Sigmoid colon (tissue), 7 donors: ENCODE results near the gene KDF1. TPM values are rescaled to one million over a fixed set of nuclear protein-coding genes. Genes with fewer than 3 reads are reported as not detected.

ENCODE experiments used
- DNase-seq: peaks from one replicate; pipeline ENCODE4 v3.0.0-alpha.2; 2019
- H3K27ac ChIP-seq, 4 donors: fragments of 200-600 bp; sonication (generic); one replicate each; pipeline ENCODE4 v1.5.1; 2016 to 2019; ENCODE audit warnings: mild to moderate bottlenecking in 1 of 4
- H3K27me3 ChIP-seq, 3 donors: fragments of 200-600 bp; sonication (generic); one replicate each; pipeline ENCODE4 v1.5.1; 2019; ENCODE audit warnings: mild to moderate bottlenecking in 1 of 3
- H3K36me3 ChIP-seq, 4 donors: fragments of 200-600 bp; sonication (generic); one replicate each; pipeline ENCODE4 v1.5.1; 2016 to 2019
- H3K4me1 ChIP-seq, 4 donors: fragments of 200-600 bp; sonication (generic); one replicate each; pipeline ENCODE4 v1.5.1; 2017 to 2019
- H3K4me3 ChIP-seq, 4 donors: fragments of 200-600 bp; sonication (generic); one replicate each; pipeline ENCODE4 v1.5.1; 2017 to 2019; ENCODE audit warnings: mild to moderate bottlenecking in 2 of 4, moderate library complexity in 1 of 4
- H3K9me3 ChIP-seq, 4 donors: fragments of 200-600 bp in 3 of 4; sonication (generic) in 3 of 4; one replicate each; pipeline versions ENCODE4 v1.5.1 to v1.6.1; 2013 to 2019
- EP300 ChIP-seq, 4 donors: sonication (generic); formaldehyde crosslinking; IDR thresholded peaks; one replicate each; pipeline ENCODE4 v1.6.1; 2017; ENCODE audit warnings: antibody characterized with exemption in 4 of 4
- POLR2A ChIP-seq, 2 donors: fragments of 450-650 bp; IDR thresholded peaks; one replicate each; pipeline ENCODE4 v1.6.1; 2016; ENCODE audit warnings: antibody characterized with exemption in 2 of 2, mild to moderate bottlenecking in 2 of 2, moderate library complexity in 2 of 2
- POLR2AphosphoS5 ChIP-seq, 4 donors: sonication (generic); formaldehyde crosslinking; IDR thresholded peaks; one replicate each; pipeline ENCODE4 v1.6.1; 2017; ENCODE audit warnings: antibody characterized with exemption in 4 of 4
- WGBS, 2 donors: extraction: QIAGEN DNeasy Blood & Tissue Kit; methylation state at CpG; one replicate each; pipeline ENCODE4 v1.1.7; 2013; 5-methylcytosine and 5-hydroxymethylcytosine counted together
- intact Hi-C: fragments of 100-400 bp; cut with DNase I; formaldehyde crosslinking; loops from one replicate; pipeline ENCODE4 v1.15.1; 2023
- polyA plus RNA-seq, 3 donors: library from polyadenylated mRNA; stranded (reverse); fragments of 200-250 nt; gene quantifications; one replicate each; pipeline ENCODE4 v1.2.3, GENCODE V29; 2013
- total RNA-seq, 4 donors: library from RNA; depleted of rRNA; stranded (reverse); fragments of >200 nt; gene quantifications; one replicate each; pipeline ENCODE4 v1.1.0, GENCODE V29; 2016
- TF ChIP-seq, protein P1 (sequence below), 4 experiments: fragments of 450-650 bp in 3 of 4; fragments of 200-600 bp in 1 of 4; IDR thresholded peaks; one replicate each; pipeline ENCODE4 v1.5.1; 2016 to 2019; ENCODE audit warnings: antibody characterized with exemption in 4 of 4, mild to moderate bottlenecking in 3 of 4, moderate library complexity in 2 of 4
- donor health status: healthy with polysubstance abuse.
- donor health status: Bipolar disorder and iron deficiency.
- donor health status: healthy.

KDF1 gene
- total and polyA plus RNA-seq, 7 donors: 15.0 to 26.8 (median 20.4) TPM; not detected in 4

DNA sequence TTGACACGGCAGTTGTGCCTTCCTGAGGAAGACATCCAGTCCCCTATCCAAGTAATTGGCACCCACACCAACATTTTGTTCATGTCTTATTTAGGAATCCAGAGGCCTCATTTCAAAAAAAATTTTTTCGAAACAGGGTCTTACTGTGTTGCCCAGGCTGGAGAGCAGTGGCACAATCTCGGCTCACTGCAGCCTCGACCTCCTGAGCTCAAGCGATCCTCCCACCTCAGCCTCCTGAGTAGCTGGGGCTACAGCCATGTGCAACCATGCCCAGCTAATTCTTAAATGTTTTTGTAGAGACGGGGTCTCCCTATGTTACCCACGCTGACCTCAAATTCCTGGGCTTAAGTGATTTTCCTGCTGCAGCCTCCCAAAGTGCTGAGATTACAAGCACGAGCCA, 24.0 kb upstream of the KDF1 start:
- WGBS, 2 donors: 89 to 91% methylated on average over 8 of the region's 8 CpGs
- Histone ChIP-seq H3K4me3 (no peak overlapping the region), H3K9me3 (no peaks in the 10 kb centered on the region), H3K27me3 (peaks cover 0 to 5% (median 0%) of the 10 kb centered on the region in 3 donors), H3K4me1 (no peaks in the 10 kb centered on the region), H3K27ac (no peak overlapping the region), H3K36me3 (no peaks in the 10 kb centered on the region)
- intact Hi-C loops: no loop called here
- TF ChIP-seq, protein P1, sequence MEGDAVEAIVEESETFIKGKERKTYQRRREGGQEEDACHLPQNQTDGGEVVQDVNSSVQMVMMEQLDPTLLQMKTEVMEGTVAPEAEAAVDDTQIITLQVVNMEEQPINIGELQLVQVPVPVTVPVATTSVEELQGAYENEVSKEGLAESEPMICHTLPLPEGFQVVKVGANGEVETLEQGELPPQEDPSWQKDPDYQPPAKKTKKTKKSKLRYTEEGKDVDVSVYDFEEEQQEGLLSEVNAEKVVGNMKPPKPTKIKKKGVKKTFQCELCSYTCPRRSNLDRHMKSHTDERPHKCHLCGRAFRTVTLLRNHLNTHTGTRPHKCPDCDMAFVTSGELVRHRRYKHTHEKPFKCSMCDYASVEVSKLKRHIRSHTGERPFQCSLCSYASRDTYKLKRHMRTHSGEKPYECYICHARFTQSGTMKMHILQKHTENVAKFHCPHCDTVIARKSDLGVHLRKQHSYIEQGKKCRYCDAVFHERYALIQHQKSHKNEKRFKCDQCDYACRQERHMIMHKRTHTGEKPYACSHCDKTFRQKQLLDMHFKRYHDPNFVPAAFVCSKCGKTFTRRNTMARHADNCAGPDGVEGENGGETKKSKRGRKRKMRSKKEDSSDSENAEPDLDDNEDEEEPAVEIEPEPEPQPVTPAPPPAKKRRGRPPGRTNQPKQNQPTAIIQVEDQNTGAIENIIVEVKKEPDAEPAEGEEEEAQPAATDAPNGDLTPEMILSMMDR (IDR thresholded peaks at IDR 0.05): no peak
- TF ChIP-seq POLR2AphosphoS5 (IDR thresholded peaks at IDR 0.05): no peak
- TF ChIP-seq EP300 (IDR thresholded peaks at IDR 0.05): no peak
- TF ChIP-seq POLR2A (IDR thresholded peaks at IDR 0.05): no peak
- no peak for DNase-seq

DNA sequence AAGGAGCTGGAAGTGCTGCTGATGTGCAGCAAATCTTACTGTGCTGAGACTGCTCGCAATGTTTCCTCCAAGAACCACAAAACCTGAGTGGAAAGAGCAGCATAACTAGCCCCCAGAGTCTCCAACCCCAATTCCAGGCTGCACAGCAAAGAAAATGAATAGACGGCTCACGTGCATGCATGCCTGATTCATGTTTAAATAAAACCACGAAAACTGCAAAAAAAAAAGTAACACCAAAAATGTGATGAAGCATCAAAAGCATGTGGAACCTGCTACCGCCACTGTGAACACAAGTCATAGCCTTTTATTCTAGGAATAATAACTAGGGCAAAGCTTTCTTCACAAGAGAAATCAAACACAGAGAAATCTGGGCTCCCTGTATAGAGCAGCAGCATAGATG, 23.6 kb upstream of the KDF1 start:
- Histone ChIP-seq H3K27me3 (peaks cover 0 to 5% (median 0%) of the 10 kb centered on the region in 3 donors), H3K27ac (no peak overlapping the region), H3K36me3 (no peaks in the 10 kb centered on the region), H3K4me1 (no peaks in the 10 kb centered on the region), H3K9me3 (no peaks in the 10 kb centered on the region), H3K4me3 (no peak overlapping the region)
- TF ChIP-seq, protein P1 (IDR thresholded peaks at IDR 0.05): no peak
- TF ChIP-seq POLR2AphosphoS5 (IDR thresholded peaks at IDR 0.05): no peak
- no peak for TF ChIP-seq POLR2A (IDR thresholded peaks at IDR 0.05)
- TF ChIP-seq EP300 (IDR thresholded peaks at IDR 0.05): no peak
- intact Hi-C loops: no loop called here
- 59 to 89% methylated on average over 5 of the region's 5 CpGs for WGBS, 2 donors
- no peak for DNase-seq

DNA sequence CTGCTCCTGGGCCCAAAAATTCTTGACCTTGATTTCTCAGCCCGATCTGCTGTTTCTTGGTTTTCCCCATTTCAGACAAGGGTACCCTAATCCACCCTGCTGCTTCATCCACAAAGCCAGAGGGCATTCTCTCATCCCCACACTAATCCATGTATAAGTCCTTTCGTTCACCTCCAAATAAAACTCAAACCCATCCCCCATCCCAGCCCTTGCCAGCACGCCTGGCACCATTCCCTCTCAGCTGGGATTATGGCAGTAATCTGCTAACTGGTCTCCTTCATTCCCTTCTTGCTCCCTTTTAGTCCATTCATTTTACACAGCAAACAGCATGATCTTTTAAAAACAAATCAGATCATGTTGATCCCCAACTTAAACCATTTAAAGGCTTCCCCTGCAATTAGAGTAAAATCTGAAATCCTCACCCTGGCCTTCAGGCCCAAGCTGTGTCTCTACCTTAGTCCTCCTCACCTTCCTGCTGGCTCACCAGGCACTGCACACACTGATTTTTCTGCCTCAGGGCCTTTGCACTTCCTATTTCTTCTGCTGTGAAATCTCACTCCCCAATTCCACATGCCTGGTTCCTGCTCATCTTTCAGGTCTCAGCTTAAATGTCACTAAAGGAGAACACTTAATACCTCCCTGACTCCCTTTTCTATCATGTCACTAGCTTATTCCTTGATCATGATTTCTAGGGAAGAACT, 21.0 kb upstream of the KDF1 start:
- no peak overlapping the region for H3K4me3 ChIP-seq
- no peak for DNase-seq
- WGBS, 2 donors: 78 to 83% methylated on average over 3 of the region's 3 CpGs
- no peak overlapping the region for H3K27ac ChIP-seq
- peaks cover 0 to 5% (median 0%) of the 10 kb centered on the region in 3 donors for H3K27me3 ChIP-seq
- no peaks in the 10 kb centered on the region for H3K36me3 ChIP-seq
- no peaks in the 10 kb centered on the region for H3K9me3 ChIP-seq
- no peak for TF ChIP-seq POLR2A (IDR thresholded peaks at IDR 0.05)
- no peak for TF ChIP-seq POLR2AphosphoS5 (IDR thresholded peaks at IDR 0.05)
- no peaks in the 10 kb centered on the region for H3K4me1 ChIP-seq
- intact Hi-C loops: no loop called here

DNA sequence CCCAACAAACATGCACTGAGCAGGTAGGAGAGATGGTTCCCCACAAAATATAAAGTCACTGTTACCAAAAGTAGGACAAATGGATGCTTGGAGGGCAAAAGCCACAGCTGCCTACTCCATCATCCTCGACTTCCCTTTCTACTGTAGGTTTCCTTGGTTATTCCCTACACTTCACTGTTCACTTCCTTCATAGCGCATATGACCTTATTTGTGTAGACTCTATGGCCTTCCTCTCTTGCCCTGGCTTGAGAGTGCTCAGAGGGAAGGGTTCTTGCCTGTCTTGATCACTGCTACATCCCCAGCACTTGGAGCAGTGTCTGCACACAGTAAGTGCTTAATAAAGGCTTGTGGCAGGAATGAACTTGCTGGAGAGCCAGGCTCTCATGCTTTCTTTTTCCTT, 18.6 kb upstream of the KDF1 start:
- Histone ChIP-seq H3K4me1 (no peaks in the 10 kb centered on the region), H3K4me3 (no peak overlapping the region), H3K36me3 (no peaks in the 10 kb centered on the region), H3K9me3 (no peaks in the 10 kb centered on the region), H3K27ac (no peak overlapping the region), H3K27me3 (peaks cover 0 to 5% (median 0%) of the 10 kb centered on the region in 3 donors)
- intact Hi-C loops: no loop called here
- TF ChIP-seq, protein P1 (IDR thresholded peaks at IDR 0.05): no peak
- TF ChIP-seq POLR2AphosphoS5 (IDR thresholded peaks at IDR 0.05) (no peak), POLR2A (IDR thresholded peaks at IDR 0.05) (no peak), EP300 (IDR thresholded peaks at IDR 0.05) (no peak)
- DNase-seq: no peak
- 76 to 82% methylated on average over 2 of the region's 2 CpGs for WGBS, 2 donors

DNA sequence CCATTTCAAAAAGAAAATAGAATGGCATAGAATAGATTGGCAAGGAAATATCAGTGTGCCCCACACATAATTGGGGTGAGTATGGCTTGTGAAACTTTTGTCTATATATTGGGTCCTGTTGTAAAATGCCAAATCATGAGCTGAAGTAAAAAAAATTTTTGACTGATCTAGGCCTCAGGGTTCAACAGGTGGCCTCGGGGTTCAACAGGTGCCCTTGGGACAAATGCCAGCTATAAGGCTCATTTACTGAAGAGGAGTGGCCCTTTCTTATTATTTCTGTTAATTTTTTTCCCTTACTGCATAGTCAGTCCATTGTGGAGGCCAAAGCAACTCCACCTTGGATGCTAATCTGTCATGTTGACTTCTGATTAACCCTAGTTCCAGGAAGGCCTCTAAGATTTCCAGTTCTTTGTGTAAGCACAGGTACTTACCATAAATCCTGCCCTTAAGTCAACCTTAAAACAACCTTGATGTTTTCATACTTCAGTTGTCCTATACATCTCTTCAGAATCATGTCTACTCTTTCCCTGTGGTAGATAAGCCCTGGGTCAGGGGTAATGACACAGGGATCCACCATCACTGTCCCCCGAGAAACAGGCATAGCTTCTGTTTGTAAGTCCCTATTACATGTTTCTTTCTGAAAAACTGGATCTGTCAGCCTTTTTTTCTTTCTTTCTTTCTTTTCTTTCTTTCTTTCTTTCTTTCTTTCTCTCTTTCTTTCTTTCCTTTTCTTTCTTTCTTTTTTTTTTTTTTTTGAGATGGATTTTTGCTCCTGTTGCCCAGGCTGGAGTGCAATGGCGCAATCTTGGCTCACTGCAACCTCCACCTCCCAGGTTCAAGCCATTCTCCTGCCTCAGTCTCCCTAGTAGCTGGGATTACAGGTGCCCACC, 16.6 kb upstream of the KDF1 start:
- intact Hi-C loops: no loop called here
- no peak overlapping the region for H3K4me3 ChIP-seq
- H3K4me1 ChIP-seq: no peaks in the 10 kb centered on the region
- TF ChIP-seq, protein P1 (IDR thresholded peaks at IDR 0.05): no peak
- TF ChIP-seq EP300 (IDR thresholded peaks at IDR 0.05) (no peak), POLR2A (IDR thresholded peaks at IDR 0.05) (no peak), POLR2AphosphoS5 (IDR thresholded peaks at IDR 0.05) (no peak)
- no peak for DNase-seq
- 70 to 85% methylated on average over 3 of the region's 3 CpGs for WGBS, 2 donors
- H3K36me3 ChIP-seq: no peaks in the 10 kb centered on the region
- H3K9me3 ChIP-seq: no peaks in the 10 kb centered on the region
- H3K27ac ChIP-seq: no peak overlapping the region
- no peaks in the 10 kb centered on the region for H3K27me3 ChIP-seq
